LNCAP (cell line): ENCODE measurements around the gene CACNG5.

Experiments
- CTCF ChIP-seq: fragments of 450-650 bp; IDR thresholded peaks from 2 replicates; pipeline ENCODE4 v1.5.1; 2017; ENCODE audit warnings: mild to moderate bottlenecking

The CACNG5 gene

GRCh38 chr17:66793814-66794213 lies 41.1 kb upstream of the CACNG5 start:
- no peak for TF ChIP-seq CTCF

- TF ChIP-seq CTCF = no peak
Measured at GRCh38 chr17:66795486-66795885, 39.4 kb upstream of the CACNG5 start.

- TF ChIP-seq CTCF = no peak
Measured at GRCh38 chr17:66799849-66800537, 34.9 kb upstream of the CACNG5 start.

GRCh38 chr17:66803474-66803951 lies 31.4 kb upstream of the CACNG5 start:
- TF ChIP-seq CTCF = no peak

- no peak for TF ChIP-seq CTCF
Measured at GRCh38 chr17:66805567-66805966, 29.4 kb upstream of the CACNG5 start.

- no peak for TF ChIP-seq CTCF
Measured at GRCh38 chr17:66807182-66807581, 27.7 kb upstream of the CACNG5 start.

GRCh38 chr17:66809408-66809807 lies 25.5 kb upstream of the CACNG5 start:
- no peak for TF ChIP-seq CTCF
